CD1c-positive myeloid dendritic cell (primary cell): ENCODE results near the gene LDHAL6A.

Source experiments
- DNase-seq: peaks from one replicate; pipeline ENCODE4 v3.0.0-alpha.2; 2016; ENCODE audit errors: extremely low spot score

Gene LDHAL6A

GRCh38 chr11:18490736-18491485 lies 35.3 kb downstream of the LDHAL6A start:
- DNase-seq: no peak

GRCh38 chr11:18491924-18492323 lies 36.3 kb downstream of the LDHAL6A start:
- no peak for DNase-seq

- no peak for DNase-seq
These were observed 37.2 kb downstream of the LDHAL6A start for GRCh38 chr11:18492888-18493287.

- no peak for DNase-seq
These were observed 37.7 kb downstream of the LDHAL6A start for GRCh38 chr11:18493310-18493709.

- DNase-seq: no peak
These were observed 39.6 kb downstream of the LDHAL6A start for GRCh38 chr11:18495271-18495670.

- no peak for DNase-seq
These were observed 40.0 kb downstream of the LDHAL6A start for GRCh38 chr11:18495703-18496102.

GRCh38 chr11:18498039-18498438 lies 42.4 kb downstream of the LDHAL6A start:
- no peak for DNase-seq

- no peak for DNase-seq
These were observed 46.0 kb downstream of the LDHAL6A start for GRCh38 chr11:18501629-18502028.

- no peak for DNase-seq
These were observed 46.7 kb downstream of the LDHAL6A start for GRCh38 chr11:18502352-18502751.

- no peak for DNase-seq
These were observed 65.5 kb downstream of the LDHAL6A start for GRCh38 chr11:18521122-18521521.

- DNase-seq: no peak
These were observed 66.7 kb downstream of the LDHAL6A start for GRCh38 chr11:18522388-18522787.

- DNase-seq: no peak
These were observed 67.4 kb downstream of the LDHAL6A start for GRCh38 chr11:18523084-18523483.

GRCh38 chr11:18524248-18524647 lies 68.6 kb downstream of the LDHAL6A start:
- no peak for DNase-seq

- no peak for DNase-seq
These were observed 70.5 kb downstream of the LDHAL6A start for GRCh38 chr11:18526130-18526520.

GRCh38 chr11:18526521-18527296 lies 71.1 kb downstream of the LDHAL6A start, which contains the start of gene TSG101:
TSS of gene TSG101 (minus strand) at chr11:18526942. CDS start at chr11:18526816, 126 bp downstream.
- peak; percentile 97 for DNase-seq

GRCh38 chr11:18527512-18527911 lies 71.9 kb downstream of the LDHAL6A start:
- peak; percentile 82 for DNase-seq
